ENCODE results near the gene SPRR3.
"Not testable (repeated sequence)": the region's sequence is repeated elsewhere in the genome, so short reads cannot be mapped to it uniquely, and the experiment has no call there.

SPRR3 gene

DNA sequence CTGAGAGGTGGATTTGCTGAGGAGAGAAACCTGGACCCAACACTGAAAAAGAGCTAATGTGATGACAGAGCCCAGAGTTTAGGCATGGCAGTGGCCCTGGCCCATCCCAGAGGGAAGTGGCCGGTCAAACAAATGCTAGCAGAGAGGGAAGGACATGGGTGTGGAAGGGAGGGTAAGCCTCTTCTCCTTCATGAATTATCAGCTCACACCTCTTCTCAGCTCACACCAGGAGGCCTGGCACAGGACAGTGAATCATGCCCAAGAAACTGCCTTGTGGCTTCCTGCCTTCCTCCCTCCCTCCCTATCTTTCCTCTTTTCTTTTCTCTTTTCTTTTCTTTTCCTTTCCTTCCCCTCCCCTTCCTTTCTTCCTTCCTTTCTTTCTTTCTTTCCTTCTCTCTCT is 1.3 kb upstream of the SPRR3 start:
- DNase-seq: no peak
- no peak overlapping the region for H3K4me3 ChIP-seq (ENCODE audit: insufficient read depth, low read depth, low read length, poor library complexity, severe bottlenecking)
- no peaks in the 10 kb centered on the region for H3K4me1 ChIP-seq (ENCODE audit: control insufficient read depth, insufficient read depth, low read length, poor library complexity, severe bottlenecking)
- H3K9me3 ChIP-seq (ENCODE audit: control insufficient read depth, low read length): no peaks in the 10 kb centered on the region
- no peaks in the 10 kb centered on the region for H3K27me3 ChIP-seq (replicated peaks; ENCODE audit: control insufficient read depth, insufficient read depth, low read length, poor library complexity, severe bottlenecking)
- no peaks in the 10 kb centered on the region for H3K36me3 ChIP-seq (ENCODE audit: control insufficient read depth, insufficient read depth, low read length)
- no peak overlapping the region for H3K27ac ChIP-seq (ENCODE audit: insufficient read depth, low read length, poor library complexity, severe bottlenecking)

DNA sequence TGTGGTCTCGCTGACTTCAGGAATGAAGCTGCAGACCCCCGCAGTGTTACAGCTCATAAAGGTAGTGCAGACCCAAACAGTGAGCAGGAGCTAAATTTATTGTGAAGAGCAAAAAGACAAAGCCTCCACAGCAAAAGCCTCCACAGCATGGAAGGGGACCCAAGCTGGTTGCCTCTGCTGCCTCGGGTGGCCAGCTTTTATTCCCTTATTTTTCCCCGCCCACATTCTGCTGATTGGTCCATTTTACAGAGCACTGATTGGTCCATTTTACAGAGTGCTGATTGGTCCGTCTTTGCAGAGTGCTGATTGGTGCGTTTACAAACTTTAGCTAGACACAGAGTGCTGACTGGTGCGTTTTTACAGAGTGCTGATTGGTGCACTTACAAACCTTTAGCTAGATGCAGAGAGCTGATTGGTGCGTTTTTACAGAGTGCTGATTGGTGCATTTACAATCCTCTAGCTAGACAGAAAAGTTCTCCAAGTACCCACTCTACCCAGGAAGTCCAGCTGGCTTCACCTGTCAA is 9.7 kb downstream of the SPRR3 start:
- not testable (repeated sequence) for DNase-seq; H3K4me1 ChIP-seq (ENCODE audit: control insufficient read depth, insufficient read depth, low read length, poor library complexity, severe bottlenecking); H3K4me3 ChIP-seq (ENCODE audit: insufficient read depth, low read depth, low read length, poor library complexity, severe bottlenecking); H3K9me3 ChIP-seq (ENCODE audit: control insufficient read depth, low read length); H3K27me3 ChIP-seq (replicated peaks; ENCODE audit: control insufficient read depth, insufficient read depth, low read length, poor library complexity, severe bottlenecking); H3K36me3 ChIP-seq (ENCODE audit: control insufficient read depth, insufficient read depth, low read length); H3K27ac ChIP-seq (ENCODE audit: insufficient read depth, low read length, poor library complexity, severe bottlenecking)

DNA sequence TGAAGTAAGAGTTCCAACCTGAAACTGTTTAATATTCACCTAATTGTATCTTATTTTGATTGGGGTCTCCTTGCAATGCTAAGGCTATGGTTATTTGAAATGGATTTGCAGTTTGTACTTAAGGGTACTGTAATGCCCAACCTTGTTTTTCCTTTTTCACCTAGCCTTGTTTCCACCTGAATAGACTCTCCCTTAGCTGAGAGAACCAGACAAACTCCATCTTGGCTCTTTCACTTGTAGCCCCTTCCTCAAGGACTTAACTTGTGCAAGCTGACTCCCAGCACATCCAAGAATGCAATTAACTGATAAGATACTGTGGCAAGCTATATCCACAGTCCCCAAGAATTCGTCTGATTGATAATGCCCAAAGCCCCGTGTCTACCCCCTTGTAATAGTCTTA is 20.3 kb downstream of the SPRR3 start:
- not testable (repeated sequence) for H3K27me3 ChIP-seq (replicated peaks; ENCODE audit: control insufficient read depth, insufficient read depth, low read length, poor library complexity, severe bottlenecking); H3K36me3 ChIP-seq (ENCODE audit: control insufficient read depth, insufficient read depth, low read length); H3K9me3 ChIP-seq (ENCODE audit: control insufficient read depth, low read length); DNase-seq; H3K4me3 ChIP-seq (ENCODE audit: insufficient read depth, low read depth, low read length, poor library complexity, severe bottlenecking); H3K4me1 ChIP-seq (ENCODE audit: control insufficient read depth, insufficient read depth, low read length, poor library complexity, severe bottlenecking); H3K27ac ChIP-seq (ENCODE audit: insufficient read depth, low read length, poor library complexity, severe bottlenecking)

DNA sequence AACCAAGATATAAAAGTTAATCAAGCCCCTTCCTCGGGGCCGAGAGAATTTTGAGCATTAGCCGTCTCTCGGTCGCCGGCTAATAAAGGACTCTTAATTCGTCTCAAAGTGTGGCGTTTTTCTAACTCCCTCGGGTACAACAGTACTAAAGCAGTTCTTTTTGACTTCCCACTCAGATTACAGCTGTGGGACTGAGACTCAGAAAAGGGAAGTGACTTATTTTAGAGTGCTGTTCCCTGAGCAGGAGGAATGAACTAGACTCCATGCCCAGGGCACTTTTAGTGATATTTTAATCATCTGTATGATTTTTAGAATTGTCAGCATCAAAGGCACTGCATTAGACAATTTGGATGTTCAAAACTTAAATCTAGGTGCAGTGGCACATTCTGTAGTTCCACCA is 20.8 kb downstream of the SPRR3 start:
- not testable (repeated sequence) for H3K9me3 ChIP-seq (ENCODE audit: control insufficient read depth, low read length); H3K27me3 ChIP-seq (replicated peaks; ENCODE audit: control insufficient read depth, insufficient read depth, low read length, poor library complexity, severe bottlenecking); H3K36me3 ChIP-seq (ENCODE audit: control insufficient read depth, insufficient read depth, low read length); DNase-seq; H3K4me1 ChIP-seq (ENCODE audit: control insufficient read depth, insufficient read depth, low read length, poor library complexity, severe bottlenecking); H3K27ac ChIP-seq (ENCODE audit: insufficient read depth, low read length, poor library complexity, severe bottlenecking); H3K4me3 ChIP-seq (ENCODE audit: insufficient read depth, low read depth, low read length, poor library complexity, severe bottlenecking)

DNA sequence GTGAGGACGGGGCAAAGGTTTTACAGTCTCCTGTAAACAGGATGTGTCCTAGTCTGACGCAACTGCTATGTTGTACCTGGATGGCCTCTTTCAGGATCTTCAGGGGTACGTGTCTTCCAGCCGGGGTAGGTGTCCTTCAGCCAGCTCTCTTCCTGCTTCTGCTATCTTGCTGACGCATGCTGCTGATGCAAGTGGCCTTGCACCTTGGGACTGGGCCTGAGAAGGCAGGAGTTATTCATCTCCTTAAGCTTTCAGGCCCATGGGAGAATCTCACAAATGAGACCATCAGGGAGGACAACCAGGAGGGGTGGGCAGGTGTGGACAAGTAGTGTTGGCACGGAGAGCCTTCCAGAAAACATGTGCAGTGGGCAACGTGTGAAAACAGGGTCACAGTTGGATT is 21.6 kb downstream of the SPRR3 start:
- Histone ChIP-seq H3K9me3 (ENCODE audit: control insufficient read depth, low read length) (no peaks in the 10 kb centered on the region), H3K4me1 (ENCODE audit: control insufficient read depth, insufficient read depth, low read length, poor library complexity, severe bottlenecking) (no peaks in the 10 kb centered on the region), H3K27ac (ENCODE audit: insufficient read depth, low read length, poor library complexity, severe bottlenecking) (no peak overlapping the region), H3K36me3 (ENCODE audit: control insufficient read depth, insufficient read depth, low read length) (no peaks in the 10 kb centered on the region), H3K4me3 (ENCODE audit: insufficient read depth, low read depth, low read length, poor library complexity, severe bottlenecking) (no peak overlapping the region), H3K27me3 (replicated peaks; ENCODE audit: control insufficient read depth, insufficient read depth, low read length, poor library complexity, severe bottlenecking) (no peaks in the 10 kb centered on the region)
- DNase-seq: no peak

DNA sequence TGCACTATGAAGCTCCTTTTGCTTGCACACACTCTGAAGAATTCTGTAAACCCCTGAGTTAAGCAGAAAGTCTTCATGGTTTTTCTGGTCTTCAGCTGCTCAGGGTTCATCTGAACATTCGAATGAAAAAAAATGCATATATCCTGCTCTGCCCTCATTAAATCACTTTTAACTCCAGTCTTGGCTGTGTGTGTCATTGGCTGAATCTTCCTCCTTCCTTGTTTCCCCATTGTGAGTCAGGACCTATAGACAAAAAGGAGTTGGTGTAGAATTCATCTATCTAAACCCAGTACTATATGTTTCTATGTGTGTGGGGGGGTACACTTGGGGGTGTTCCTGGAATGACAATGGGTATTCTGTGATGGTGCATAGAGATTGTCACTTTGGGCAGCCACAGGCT is 22.9 kb downstream of the SPRR3 start:
- Histone ChIP-seq H3K27me3 (replicated peaks; ENCODE audit: control insufficient read depth, insufficient read depth, low read length, poor library complexity, severe bottlenecking) (no peaks in the 10 kb centered on the region), H3K36me3 (ENCODE audit: control insufficient read depth, insufficient read depth, low read length) (no peaks in the 10 kb centered on the region), H3K27ac (ENCODE audit: insufficient read depth, low read length, poor library complexity, severe bottlenecking) (no peak overlapping the region), H3K4me3 (ENCODE audit: insufficient read depth, low read depth, low read length, poor library complexity, severe bottlenecking) (no peak overlapping the region), H3K9me3 (ENCODE audit: control insufficient read depth, low read length) (no peaks in the 10 kb centered on the region), H3K4me1 (ENCODE audit: control insufficient read depth, insufficient read depth, low read length, poor library complexity, severe bottlenecking) (no peaks in the 10 kb centered on the region)
- no peak for DNase-seq

DNA sequence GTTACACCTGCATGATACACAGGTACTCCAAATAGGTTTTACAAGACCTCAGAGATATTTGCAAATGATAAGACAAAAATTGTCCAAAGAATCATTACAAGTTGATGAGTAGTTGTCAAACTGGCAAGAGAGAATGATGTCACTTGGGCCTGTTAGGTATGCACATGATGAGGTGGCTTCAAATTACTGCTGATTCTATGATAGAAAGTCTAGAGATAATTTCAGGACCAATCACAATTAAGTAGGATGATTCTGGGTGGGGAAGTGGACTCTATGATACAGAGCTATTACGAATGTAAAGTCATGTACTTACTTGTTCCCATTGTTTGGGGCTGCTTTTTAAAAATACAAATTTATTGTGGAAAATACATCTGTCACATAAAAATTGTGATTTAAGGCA is 24.2 kb downstream of the SPRR3 start:
- no peaks in the 10 kb centered on the region for H3K9me3 ChIP-seq (ENCODE audit: control insufficient read depth, low read length)
- DNase-seq: no peak
- H3K27ac ChIP-seq (ENCODE audit: insufficient read depth, low read length, poor library complexity, severe bottlenecking): no peak overlapping the region
- H3K27me3 ChIP-seq (replicated peaks; ENCODE audit: control insufficient read depth, insufficient read depth, low read length, poor library complexity, severe bottlenecking): no peaks in the 10 kb centered on the region
- no peaks in the 10 kb centered on the region for H3K4me1 ChIP-seq (ENCODE audit: control insufficient read depth, insufficient read depth, low read length, poor library complexity, severe bottlenecking)
- H3K36me3 ChIP-seq (ENCODE audit: control insufficient read depth, insufficient read depth, low read length): no peaks in the 10 kb centered on the region
- H3K4me3 ChIP-seq (ENCODE audit: insufficient read depth, low read depth, low read length, poor library complexity, severe bottlenecking): no peak overlapping the region

DNA sequence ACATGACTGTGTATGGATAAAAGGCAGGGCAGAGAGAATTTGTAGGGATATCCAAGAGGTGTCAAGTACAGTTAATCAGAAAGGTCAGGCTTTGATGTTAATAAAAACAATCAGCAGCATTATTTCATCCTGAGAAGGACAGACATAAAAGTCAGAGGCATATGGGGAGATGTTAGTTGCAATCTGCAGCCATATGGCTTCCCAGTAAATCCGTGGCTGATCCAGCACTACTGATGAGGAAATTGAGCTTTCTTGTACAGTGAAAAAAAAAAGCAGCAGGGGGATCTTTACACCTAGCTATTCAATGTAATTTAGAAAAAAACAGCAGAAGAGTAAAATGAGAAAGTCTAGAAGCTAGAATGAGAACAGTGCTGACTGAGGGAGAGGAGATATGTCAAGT is 27.2 kb downstream of the SPRR3 start:
- no peak for DNase-seq
- H3K4me1 ChIP-seq (ENCODE audit: control insufficient read depth, insufficient read depth, low read length, poor library complexity, severe bottlenecking): no peaks in the 10 kb centered on the region
- H3K27me3 ChIP-seq (replicated peaks; ENCODE audit: control insufficient read depth, insufficient read depth, low read length, poor library complexity, severe bottlenecking): no peaks in the 10 kb centered on the region
- H3K27ac ChIP-seq (ENCODE audit: insufficient read depth, low read length, poor library complexity, severe bottlenecking): no peak overlapping the region
- no peaks in the 10 kb centered on the region for H3K36me3 ChIP-seq (ENCODE audit: control insufficient read depth, insufficient read depth, low read length)
- no peaks in the 10 kb centered on the region for H3K9me3 ChIP-seq (ENCODE audit: control insufficient read depth, low read length)
- no peak overlapping the region for H3K4me3 ChIP-seq (ENCODE audit: insufficient read depth, low read depth, low read length, poor library complexity, severe bottlenecking)

DNA sequence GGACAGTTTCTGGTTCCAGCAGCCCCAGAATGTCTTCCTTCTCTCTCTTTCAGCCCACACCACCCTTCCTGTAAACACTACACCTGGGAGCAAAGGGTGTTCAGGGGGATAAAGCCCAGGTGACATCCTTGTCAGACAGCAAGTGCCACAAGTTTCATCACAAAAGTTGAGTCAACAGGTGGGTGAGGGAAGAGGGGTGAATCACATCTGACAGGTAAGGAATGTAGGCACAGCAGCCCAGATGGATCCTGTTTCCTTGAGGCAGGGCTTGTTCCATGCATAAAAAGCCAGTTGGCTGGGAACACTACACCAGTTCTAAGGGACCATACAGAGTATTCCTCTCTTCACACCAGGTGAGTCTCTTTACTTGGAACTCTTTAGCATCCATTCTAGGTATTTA is 29.3 kb downstream of the SPRR3 start, which contains the start of gene SPRR1B:
Gene SPRR1B, plus strand, starts transcription at position 309 of the 400 bp plus-strand sequence. CDS start 1,143 bp downstream, outside the sequence.
- Histone ChIP-seq H3K27me3 (replicated peaks; ENCODE audit: control insufficient read depth, insufficient read depth, low read length, poor library complexity, severe bottlenecking) (no peaks in the 10 kb centered on the region), H3K9me3 (ENCODE audit: control insufficient read depth, low read length) (no peaks in the 10 kb centered on the region), H3K4me3 (ENCODE audit: insufficient read depth, low read depth, low read length, poor library complexity, severe bottlenecking) (no peak within 1 kb of the TSS), H3K36me3 (ENCODE audit: control insufficient read depth, insufficient read depth, low read length) (no peaks in the 10 kb centered on the region), H3K27ac (ENCODE audit: insufficient read depth, low read length, poor library complexity, severe bottlenecking) (no peak within 1 kb of the TSS), H3K4me1 (ENCODE audit: control insufficient read depth, insufficient read depth, low read length, poor library complexity, severe bottlenecking) (no peaks in the 10 kb centered on the region)
- no peak for DNase-seq

DNA sequence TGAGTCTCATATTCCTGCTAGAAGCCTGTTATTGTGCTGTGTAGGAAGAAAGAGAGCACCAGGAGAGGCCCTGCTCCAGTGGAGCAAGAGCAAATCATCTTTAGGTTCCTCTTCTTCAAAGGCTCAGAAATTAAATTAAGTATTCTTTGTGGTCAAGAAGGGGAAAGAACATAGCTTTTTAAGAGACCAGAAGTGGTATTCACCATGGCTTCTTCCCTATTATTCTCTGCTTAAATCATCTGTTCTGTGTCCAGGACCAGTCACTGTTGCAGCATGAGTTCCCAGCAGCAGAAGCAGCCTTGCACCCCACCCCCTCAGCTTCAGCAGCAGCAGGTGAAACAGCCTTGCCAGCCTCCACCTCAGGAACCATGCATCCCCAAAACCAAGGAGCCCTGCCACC is 30.5 kb downstream of the SPRR3 start:
- H3K27ac ChIP-seq (ENCODE audit: insufficient read depth, low read length, poor library complexity, severe bottlenecking): no peak overlapping the region
- DNase-seq: no peak
- no peak overlapping the region for H3K4me3 ChIP-seq (ENCODE audit: insufficient read depth, low read depth, low read length, poor library complexity, severe bottlenecking)
- no peaks in the 10 kb centered on the region for H3K27me3 ChIP-seq (replicated peaks; ENCODE audit: control insufficient read depth, insufficient read depth, low read length, poor library complexity, severe bottlenecking)
- H3K4me1 ChIP-seq (ENCODE audit: control insufficient read depth, insufficient read depth, low read length, poor library complexity, severe bottlenecking): no peaks in the 10 kb centered on the region
- no peaks in the 10 kb centered on the region for H3K9me3 ChIP-seq (ENCODE audit: control insufficient read depth, low read length)
- no peaks in the 10 kb centered on the region for H3K36me3 ChIP-seq (ENCODE audit: control insufficient read depth, insufficient read depth, low read length)
